ENCODE measurements around the gene IFNL2.

DNA sequence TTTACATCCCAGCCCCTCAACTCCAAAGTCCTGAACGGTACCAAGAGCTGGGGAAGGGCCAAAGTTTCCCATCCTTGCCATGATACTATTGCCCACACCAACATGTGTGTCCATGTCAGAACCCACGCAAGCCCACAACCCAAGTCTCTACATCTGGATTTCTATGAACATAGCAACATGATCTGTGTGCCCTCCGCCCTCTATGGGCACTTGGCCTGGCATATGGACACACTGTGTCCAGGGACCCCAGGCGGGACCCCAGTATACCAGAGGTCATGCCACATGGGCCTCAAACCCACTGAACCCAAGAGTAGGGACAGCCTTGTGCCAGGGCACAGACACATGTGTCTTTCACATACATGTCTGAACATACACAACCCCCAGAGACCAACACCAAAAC, 50.5 kb downstream of the IFNL2 start:
- TF ChIP-seq, protein P1, sequence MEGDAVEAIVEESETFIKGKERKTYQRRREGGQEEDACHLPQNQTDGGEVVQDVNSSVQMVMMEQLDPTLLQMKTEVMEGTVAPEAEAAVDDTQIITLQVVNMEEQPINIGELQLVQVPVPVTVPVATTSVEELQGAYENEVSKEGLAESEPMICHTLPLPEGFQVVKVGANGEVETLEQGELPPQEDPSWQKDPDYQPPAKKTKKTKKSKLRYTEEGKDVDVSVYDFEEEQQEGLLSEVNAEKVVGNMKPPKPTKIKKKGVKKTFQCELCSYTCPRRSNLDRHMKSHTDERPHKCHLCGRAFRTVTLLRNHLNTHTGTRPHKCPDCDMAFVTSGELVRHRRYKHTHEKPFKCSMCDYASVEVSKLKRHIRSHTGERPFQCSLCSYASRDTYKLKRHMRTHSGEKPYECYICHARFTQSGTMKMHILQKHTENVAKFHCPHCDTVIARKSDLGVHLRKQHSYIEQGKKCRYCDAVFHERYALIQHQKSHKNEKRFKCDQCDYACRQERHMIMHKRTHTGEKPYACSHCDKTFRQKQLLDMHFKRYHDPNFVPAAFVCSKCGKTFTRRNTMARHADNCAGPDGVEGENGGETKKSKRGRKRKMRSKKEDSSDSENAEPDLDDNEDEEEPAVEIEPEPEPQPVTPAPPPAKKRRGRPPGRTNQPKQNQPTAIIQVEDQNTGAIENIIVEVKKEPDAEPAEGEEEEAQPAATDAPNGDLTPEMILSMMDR (IDR thresholded peaks at IDR 0.05): no peak
- no peak for TF ChIP-seq EP300 (IDR thresholded peaks at IDR 0.05)
- no peak for TF ChIP-seq POLR2A (IDR thresholded peaks at IDR 0.05)

Data from tibial nerve (tissue), 4 donors.